Astrocyte (in vitro differentiated cells and primary cell): ENCODE data around the gene NDUFA6.

Experiments
- EZH2 ChIP-seq: IDR thresholded peaks from 2 replicates; pipeline ENCODE4 v1.6.1; 2012; ENCODE audit warnings: mild to moderate bottlenecking, low read length, inconsistent platforms; ENCODE audit not compliant: insufficient read depth
- TF ChIP-seq, protein P1 (sequence below): IDR thresholded peaks from 2 replicates; pipeline ENCODE4 v1.5.1; 2011; ENCODE audit warnings: low read depth, mild to moderate bottlenecking, inconsistent platforms, low read length, moderate library complexity; ENCODE audit not compliant: insufficient read depth

DNA sequence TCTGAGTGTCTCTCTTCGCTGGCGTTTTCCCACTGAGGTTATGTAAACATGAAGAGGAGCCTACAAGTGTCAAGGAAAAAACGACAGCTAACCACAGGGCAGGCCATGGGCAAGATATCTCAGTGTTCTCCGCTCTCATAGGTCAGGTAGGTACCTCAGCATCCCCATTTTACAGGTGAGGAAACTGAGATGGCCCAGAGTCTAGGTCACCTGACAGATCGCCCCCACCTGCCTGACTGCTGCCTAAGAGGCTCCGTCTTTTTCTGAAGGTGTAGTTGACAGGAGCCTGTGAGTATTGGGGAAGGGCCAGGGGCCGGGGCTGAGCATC, 847 bp upstream of the NDUFA6 start:
- TF ChIP-seq, protein P1, sequence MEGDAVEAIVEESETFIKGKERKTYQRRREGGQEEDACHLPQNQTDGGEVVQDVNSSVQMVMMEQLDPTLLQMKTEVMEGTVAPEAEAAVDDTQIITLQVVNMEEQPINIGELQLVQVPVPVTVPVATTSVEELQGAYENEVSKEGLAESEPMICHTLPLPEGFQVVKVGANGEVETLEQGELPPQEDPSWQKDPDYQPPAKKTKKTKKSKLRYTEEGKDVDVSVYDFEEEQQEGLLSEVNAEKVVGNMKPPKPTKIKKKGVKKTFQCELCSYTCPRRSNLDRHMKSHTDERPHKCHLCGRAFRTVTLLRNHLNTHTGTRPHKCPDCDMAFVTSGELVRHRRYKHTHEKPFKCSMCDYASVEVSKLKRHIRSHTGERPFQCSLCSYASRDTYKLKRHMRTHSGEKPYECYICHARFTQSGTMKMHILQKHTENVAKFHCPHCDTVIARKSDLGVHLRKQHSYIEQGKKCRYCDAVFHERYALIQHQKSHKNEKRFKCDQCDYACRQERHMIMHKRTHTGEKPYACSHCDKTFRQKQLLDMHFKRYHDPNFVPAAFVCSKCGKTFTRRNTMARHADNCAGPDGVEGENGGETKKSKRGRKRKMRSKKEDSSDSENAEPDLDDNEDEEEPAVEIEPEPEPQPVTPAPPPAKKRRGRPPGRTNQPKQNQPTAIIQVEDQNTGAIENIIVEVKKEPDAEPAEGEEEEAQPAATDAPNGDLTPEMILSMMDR, result no peak
- TF ChIP-seq EZH2, result no peak
